Stimulated activated CD4-positive, alpha-beta T cell treated with anti-CD3 and anti-CD28 coated beads, TNF-alpha, amount 100 ng/mL, for 4 hours (primary cell): Measurements from ENCODE around the gene SLC35G4.
"Not testable (repeated sequence)": the region's sequence is repeated elsewhere in the genome, so short reads cannot be mapped to it uniquely, and the experiment has no call there.

Experiments
- DNase-seq, 3 experiments: peaks; one replicate each; pipeline ENCODE4 v3.0.0-alpha.2; 2020; ENCODE audit warnings: low read depth in 3 of 3

The SLC35G4 gene

GRCh38 chr18:11609488-11609887 lies at the start of gene SLC35G4:
SLC35G4 (plus strand) TSS chr18:11609596; CDS start chr18:11609596, 0 bp downstream.
- not testable (repeated sequence) for DNase-seq

GRCh38 chr18:11561293-11561692 lies 48.1 kb upstream of the SLC35G4 start:
- no peak for DNase-seq

GRCh38 chr18:11565716-11566115 lies 43.7 kb upstream of the SLC35G4 start:
- no peak for DNase-seq

- no peak for DNase-seq
Observed at GRCh38 chr18:11566236-11566965, 43.0 kb upstream of the SLC35G4 start.

- no peak for DNase-seq
Observed at GRCh38 chr18:11567396-11567795, 42.0 kb upstream of the SLC35G4 start.

GRCh38 chr18:11570073-11570588 lies 39.3 kb upstream of the SLC35G4 start:
- no peak for DNase-seq

GRCh38 chr18:11570769-11571412 lies 38.5 kb upstream of the SLC35G4 start:
- DNase-seq, result no peak

GRCh38 chr18:11572201-11572600 lies 37.2 kb upstream of the SLC35G4 start:
- DNase-seq, result no peak

- DNase-seq, result no peak
Observed at GRCh38 chr18:11574545-11574944, 34.9 kb upstream of the SLC35G4 start.

- DNase-seq, result no peak
Observed at GRCh38 chr18:11577271-11578112, 31.9 kb upstream of the SLC35G4 start.

- DNase-seq, result no peak
Observed at GRCh38 chr18:11578799-11579198, 30.6 kb upstream of the SLC35G4 start.

GRCh38 chr18:11579916-11580315 lies 29.5 kb upstream of the SLC35G4 start:
- no peak for DNase-seq

- no peak for DNase-seq
Observed at GRCh38 chr18:11581286-11581685, 28.1 kb upstream of the SLC35G4 start.

GRCh38 chr18:11585596-11585995 lies 23.8 kb upstream of the SLC35G4 start:
- no peak for DNase-seq

- DNase-seq, result no peak
Observed at GRCh38 chr18:11586896-11587295, 22.5 kb upstream of the SLC35G4 start.

GRCh38 chr18:11587432-11587831 lies 22.0 kb upstream of the SLC35G4 start:
- no peak for DNase-seq

- DNase-seq, result no peak
Observed at GRCh38 chr18:11587846-11588245, 21.6 kb upstream of the SLC35G4 start.

GRCh38 chr18:11591957-11592356 lies 17.4 kb upstream of the SLC35G4 start:
- DNase-seq, result no peak

GRCh38 chr18:11600321-11600720 lies 9.1 kb upstream of the SLC35G4 start:
- DNase-seq, result no peak

- DNase-seq, result no peak
Observed at GRCh38 chr18:11607906-11608305, 1.5 kb upstream of the SLC35G4 start.

GRCh38 chr18:11608618-11609017 lies 778 bp upstream of the SLC35G4 start:
- DNase-seq, result not testable (repeated sequence)

GRCh38 chr18:11613073-11613472 lies 3.7 kb downstream of the SLC35G4 start:
- not testable (repeated sequence) for DNase-seq
